GM12891 (cell line): ENCODE data around the gene MTARC1.

ENCODE experiments used
- DNase-seq: peaks from one replicate; pipeline ENCODE4 v3.0.0; 2011; ENCODE audit warnings: low spot score; ENCODE audit not compliant: insufficient read length
- FAIRE-seq: peaks from 2 replicates; lab custom pipeline; 2011; peaks lifted over from hg19 to GRCh38; lab: Jason Lieb, UNC
- PAX5 ChIP-seq: IDR thresholded peaks from 2 replicates; pipeline ENCODE4 v1.6.1; 2011; ENCODE audit warnings: low read length, moderate library complexity, mild to moderate bottlenecking; ENCODE audit not compliant: insufficient read depth, severe bottlenecking
- POLR2A ChIP-seq: IDR thresholded peaks from 2 replicates; pipeline ENCODE4 v1.6.1; 2011; ENCODE audit warnings: low read depth, low read length, control low read depth
- POLR2AphosphoS5 ChIP-seq: IDR thresholded peaks from 2 replicates; pipeline ENCODE4 v1.6.1; 2011; ENCODE audit warnings: low read depth, low read length, control low read depth
- POU2F2 ChIP-seq: IDR thresholded peaks from 2 replicates; pipeline ENCODE4 v1.6.1; 2011; ENCODE audit warnings: low read depth, mild to moderate bottlenecking, control low read depth, low read length, moderate library complexity
- SPI1 ChIP-seq: IDR thresholded peaks from 2 replicates; pipeline ENCODE4 v1.6.1; 2011; ENCODE audit warnings: low read depth, low read length, control low read depth
- TAF1 ChIP-seq: IDR thresholded peaks from 2 replicates; pipeline ENCODE4 v1.6.1; 2011; ENCODE audit warnings: low read depth, low read length, control low read depth

MTARC1 gene

DNA sequence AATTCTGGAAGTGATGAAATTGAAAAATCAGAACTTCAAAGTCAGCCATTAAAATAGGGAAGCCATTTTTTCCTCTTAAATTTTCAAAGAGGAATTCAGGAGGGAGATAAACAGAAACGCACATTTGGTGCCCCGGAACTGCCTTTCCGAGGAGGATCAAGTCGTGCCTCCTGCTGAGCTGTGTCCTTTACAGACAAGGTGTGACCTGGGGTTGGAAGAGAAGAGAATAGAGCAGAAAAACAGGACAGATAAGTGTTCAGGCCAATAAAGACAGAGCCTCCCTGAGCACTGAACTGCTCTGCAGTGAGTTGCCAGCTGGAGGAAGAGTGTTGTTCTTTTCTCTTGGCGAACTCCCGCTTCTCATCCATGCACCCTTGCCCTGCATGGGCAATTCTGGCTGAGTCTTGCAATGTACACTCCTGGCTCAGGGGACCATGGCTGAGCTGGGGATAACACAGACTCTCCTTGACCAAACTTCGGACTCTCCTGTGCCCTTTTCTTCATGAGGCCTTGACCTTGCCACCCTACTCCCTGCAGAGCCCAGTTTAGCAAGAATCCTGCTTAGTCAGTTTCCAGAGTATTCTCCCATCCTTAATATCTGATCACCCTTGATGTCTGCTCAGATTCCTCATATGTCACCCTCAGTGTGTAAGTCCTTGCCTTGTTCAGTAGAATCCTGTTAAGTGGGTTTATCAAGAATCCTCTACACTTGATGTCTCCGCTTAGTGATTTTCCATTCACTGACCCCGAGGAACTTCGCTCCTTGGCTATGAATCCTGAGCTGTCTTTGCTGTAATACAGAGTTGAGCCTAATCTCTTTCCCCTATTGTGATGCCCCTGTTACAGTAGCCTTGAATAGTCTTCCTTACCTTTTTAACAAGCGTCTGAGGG is 1.3 kb upstream of the MTARC1 start:
- TF ChIP-seq POU2F2, result no peak
- TF ChIP-seq SPI1, result no peak
- no peak for TF ChIP-seq POLR2A
- no peak for TF ChIP-seq TAF1
- no peak for TF ChIP-seq PAX5
- no peak for TF ChIP-seq POLR2AphosphoS5
- DNase-seq (no peak), FAIRE-seq (no peak)

- TF ChIP-seq POU2F2 (no peak), POLR2AphosphoS5 (no peak), PAX5 (no peak), TAF1 (no peak), POLR2A (no peak), SPI1 (no peak)
- DNase-seq (no peak), FAIRE-seq (no peak)
Measured at GRCh38 chr1:220786057-220786336, 716 bp upstream of the MTARC1 start.

DNA sequence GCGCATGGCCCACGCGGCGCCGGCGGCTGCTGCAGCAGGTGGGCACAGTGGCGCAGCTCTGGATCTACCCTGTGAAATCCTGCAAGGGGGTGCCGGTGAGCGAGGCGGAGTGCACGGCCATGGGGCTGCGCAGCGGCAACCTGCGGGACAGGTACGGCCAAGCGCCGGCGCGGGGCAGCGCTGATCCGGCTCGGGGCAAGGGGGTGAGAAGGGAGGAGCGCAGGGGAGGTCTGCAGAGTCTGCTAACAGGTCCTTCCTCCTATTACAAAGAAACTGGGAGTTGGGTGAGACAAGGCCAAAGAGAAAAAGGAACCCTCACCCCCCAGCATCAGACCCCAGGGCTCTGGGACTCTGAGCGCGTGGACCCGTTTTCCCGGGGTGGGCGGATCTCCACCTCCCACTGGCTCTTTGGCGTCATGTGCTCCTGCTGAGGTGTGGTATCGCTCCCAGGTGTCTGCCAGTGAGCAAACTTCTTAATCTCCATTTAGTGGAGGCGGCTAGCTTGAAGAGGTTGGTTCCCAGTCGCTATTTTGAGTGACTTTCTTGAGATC is 431 bp downstream of the MTARC1 start:
- FAIRE-seq (no peak), DNase-seq (no peak)
- TF ChIP-seq SPI1, result no peak
- no peak for TF ChIP-seq POLR2A
- no peak for TF ChIP-seq POLR2AphosphoS5
- no peak for TF ChIP-seq POU2F2
- TF ChIP-seq PAX5, result no peak
- no peak for TF ChIP-seq TAF1

- TF ChIP-seq POLR2AphosphoS5 (no peak), POU2F2 (no peak), SPI1 (no peak), TAF1 (no peak), POLR2A (no peak), PAX5 (no peak)
- FAIRE-seq, result no peak
- no peak for DNase-seq
Measured at GRCh38 chr1:220788900-220789299, 2.2 kb downstream of the MTARC1 start.

- TF ChIP-seq POU2F2, result no peak
- no peak for TF ChIP-seq SPI1
- no peak for TF ChIP-seq PAX5
- TF ChIP-seq POLR2A, result no peak
- TF ChIP-seq POLR2AphosphoS5, result no peak
- TF ChIP-seq TAF1, result no peak
- no peak for FAIRE-seq
Measured at GRCh38 chr1:220789532-220790147, 2.9 kb downstream of the MTARC1 start.

GRCh38 chr1:220791285-220791684 is 4.6 kb downstream of the MTARC1 start:
- DNase-seq, result no peak
- FAIRE-seq, result no peak
- TF ChIP-seq SPI1 (no peak), PAX5 (no peak), TAF1 (no peak), POLR2A (no peak), POU2F2 (no peak), POLR2AphosphoS5 (no peak)

More at GRCh38 chr1:220789532-220790147, 2.9 kb downstream of the MTARC1 start:
- no peak for DNase-seq

DNA sequence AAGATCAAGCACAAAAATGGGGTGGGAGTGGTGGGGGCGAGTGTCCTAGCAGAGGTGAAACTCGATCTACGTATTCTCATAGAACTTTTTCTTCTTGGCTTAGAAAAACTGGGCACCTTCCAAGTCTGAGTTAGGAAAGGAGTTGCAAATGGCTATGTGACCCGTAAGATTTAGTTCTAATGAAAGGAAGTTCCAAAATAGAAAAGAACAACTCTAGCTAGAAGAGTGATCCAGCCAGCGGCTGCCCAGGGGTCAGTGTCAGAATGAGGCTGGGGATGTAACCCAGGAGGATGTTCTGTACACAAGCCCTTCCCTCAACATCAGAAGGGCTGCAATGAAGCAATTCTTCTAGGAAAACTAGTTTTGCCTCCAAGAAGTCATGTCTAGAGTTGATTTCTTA is 5.2 kb downstream of the MTARC1 start:
- TF ChIP-seq TAF1 (no peak), POU2F2 (no peak), SPI1 (no peak), PAX5 (no peak), POLR2A (no peak), POLR2AphosphoS5 (no peak)
- DNase-seq (no peak), FAIRE-seq (no peak)

- no peak for DNase-seq
- no peak for FAIRE-seq
- TF ChIP-seq POU2F2 (no peak), POLR2AphosphoS5 (no peak), TAF1 (no peak), PAX5 (no peak), SPI1 (no peak), POLR2A (no peak)
Measured at GRCh38 chr1:220796530-220796929, 9.8 kb downstream of the MTARC1 start.

DNA sequence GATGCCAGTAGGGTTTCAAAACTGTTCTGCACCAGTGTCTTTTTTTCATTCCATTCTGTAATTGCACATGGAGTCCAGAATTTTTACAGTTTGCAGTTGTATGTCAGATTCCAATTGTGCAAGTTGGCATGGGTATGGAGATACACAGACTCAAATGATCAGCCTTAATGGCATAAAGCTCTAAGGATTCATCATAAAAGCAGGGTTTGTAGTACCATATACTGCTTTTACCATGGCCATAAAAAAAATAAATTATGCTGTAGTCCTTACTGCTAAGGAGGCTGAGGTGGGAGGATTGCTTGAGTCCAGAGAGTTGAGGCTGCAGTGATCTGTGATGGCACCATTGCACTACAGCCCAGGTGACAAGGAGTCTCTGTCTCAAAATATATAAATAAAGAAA is 10.3 kb downstream of the MTARC1 start:
- DNase-seq (no peak), FAIRE-seq (no peak)
- TF ChIP-seq POLR2A (no peak), POU2F2 (no peak), PAX5 (no peak)

- TF ChIP-seq TAF1 (no peak), PAX5 (no peak), SPI1 (no peak), POLR2AphosphoS5 (no peak), POU2F2 (no peak), POLR2A (no peak)
- FAIRE-seq, result no peak
- DNase-seq, result no peak
Measured at GRCh38 chr1:220797553-220797952, 10.8 kb downstream of the MTARC1 start.
